Peyer's patch (tissue), 4 donors: ENCODE data around the gene AADACL2.

Source experiments
- POLR2A ChIP-seq, 2 donors: fragments of 450-650 bp; IDR thresholded peaks; one replicate each; pipeline ENCODE4 v1.5.1; 2017; ENCODE audit warnings: antibody characterized with exemption in 2 of 2, mild to moderate bottlenecking in 2 of 2, moderate library complexity in 2 of 2
- TF ChIP-seq, protein P1 (sequence below), 6 experiments: fragments of 450-650 bp in 4 of 6; fragments of 200-600 bp in 2 of 6; sonication (generic) in 1 of 6; IDR thresholded peaks; one replicate each; pipeline ENCODE4 v1.5.1; 2017 to 2019; ENCODE audit warnings: antibody characterized with exemption in 6 of 6, mild to moderate bottlenecking in 3 of 6, moderate library complexity in 1 of 6

DNA sequence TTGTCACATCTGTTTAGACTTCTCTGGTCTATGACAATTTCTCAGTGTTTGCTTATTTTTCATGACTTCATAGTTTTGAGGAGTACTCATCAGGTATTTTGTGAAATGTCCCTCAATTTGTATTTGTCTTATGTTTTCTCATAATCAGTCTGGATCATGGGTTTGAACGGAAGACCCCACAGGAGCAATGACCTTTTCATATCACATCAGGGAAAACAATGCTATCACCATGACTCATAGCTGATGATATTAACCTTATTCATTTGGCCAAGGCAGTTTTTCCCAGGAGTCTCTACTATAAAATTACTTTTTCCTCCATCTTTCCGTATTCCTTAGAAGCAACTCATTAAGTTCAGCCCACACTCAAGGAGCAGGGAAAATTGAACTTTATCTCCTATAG, 32.7 kb downstream of the AADACL2 start:
- TF ChIP-seq, protein P1, sequence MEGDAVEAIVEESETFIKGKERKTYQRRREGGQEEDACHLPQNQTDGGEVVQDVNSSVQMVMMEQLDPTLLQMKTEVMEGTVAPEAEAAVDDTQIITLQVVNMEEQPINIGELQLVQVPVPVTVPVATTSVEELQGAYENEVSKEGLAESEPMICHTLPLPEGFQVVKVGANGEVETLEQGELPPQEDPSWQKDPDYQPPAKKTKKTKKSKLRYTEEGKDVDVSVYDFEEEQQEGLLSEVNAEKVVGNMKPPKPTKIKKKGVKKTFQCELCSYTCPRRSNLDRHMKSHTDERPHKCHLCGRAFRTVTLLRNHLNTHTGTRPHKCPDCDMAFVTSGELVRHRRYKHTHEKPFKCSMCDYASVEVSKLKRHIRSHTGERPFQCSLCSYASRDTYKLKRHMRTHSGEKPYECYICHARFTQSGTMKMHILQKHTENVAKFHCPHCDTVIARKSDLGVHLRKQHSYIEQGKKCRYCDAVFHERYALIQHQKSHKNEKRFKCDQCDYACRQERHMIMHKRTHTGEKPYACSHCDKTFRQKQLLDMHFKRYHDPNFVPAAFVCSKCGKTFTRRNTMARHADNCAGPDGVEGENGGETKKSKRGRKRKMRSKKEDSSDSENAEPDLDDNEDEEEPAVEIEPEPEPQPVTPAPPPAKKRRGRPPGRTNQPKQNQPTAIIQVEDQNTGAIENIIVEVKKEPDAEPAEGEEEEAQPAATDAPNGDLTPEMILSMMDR (IDR thresholded peaks at IDR 0.05): no peak
- TF ChIP-seq POLR2A (IDR thresholded peaks at IDR 0.05): no peak
